Measurements from ENCODE around the gene HNF4A. TPM values are rescaled to one million over a fixed set of nuclear protein-coding genes. Genes with fewer than 3 reads are reported as not detected.

The HNF4A gene
- total and polyA plus RNA-seq, 11 donors: 0.03 TPM; not detected in 10

DNA sequence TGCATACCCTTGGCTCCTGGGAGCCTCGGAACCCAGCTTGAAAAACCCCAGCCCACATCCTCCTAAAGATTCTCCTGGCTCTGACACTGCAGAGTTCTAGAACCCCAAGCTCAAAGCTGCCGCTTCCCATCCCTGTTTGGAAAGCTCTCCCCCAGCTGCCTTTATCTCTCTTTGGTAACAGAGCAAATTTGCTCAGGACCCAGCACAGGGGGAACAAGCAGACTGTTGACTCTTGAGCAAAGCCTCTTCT, 38.9 kb downstream of the HNF4A start:
- peaks cover 0 to 4% (median 0%) of the 10 kb centered on the region in 9 donors for H3K27me3 ChIP-seq
- H3K9me3 ChIP-seq: no peaks in the 10 kb centered on the region
- ATAC-seq: no peak
- intact Hi-C loops (cut with DNase I): loop anchor here in 5 of 10 donors (5.0 to 10.0 kb wide), 5 partner anchors 60 to 288 kb away; no protein-coding TSS in a partner anchor
- H3K4me3 ChIP-seq: no peak overlapping the region
- H3K27ac ChIP-seq: no peak overlapping the region
- TF ChIP-seq POLR2A (IDR thresholded peaks at IDR 0.05): no peak
- TF ChIP-seq CTCF (IDR thresholded peaks at IDR 0.05): no peak
- no peaks in the 10 kb centered on the region for H3K36me3 ChIP-seq
- H3K4me1 ChIP-seq: no peaks in the 10 kb centered on the region
- no peak for DNase-seq
- 83 to 93% (median 87%) methylated on average over 2 of the region's 2 CpGs for WGBS, 4 donors

DNA sequence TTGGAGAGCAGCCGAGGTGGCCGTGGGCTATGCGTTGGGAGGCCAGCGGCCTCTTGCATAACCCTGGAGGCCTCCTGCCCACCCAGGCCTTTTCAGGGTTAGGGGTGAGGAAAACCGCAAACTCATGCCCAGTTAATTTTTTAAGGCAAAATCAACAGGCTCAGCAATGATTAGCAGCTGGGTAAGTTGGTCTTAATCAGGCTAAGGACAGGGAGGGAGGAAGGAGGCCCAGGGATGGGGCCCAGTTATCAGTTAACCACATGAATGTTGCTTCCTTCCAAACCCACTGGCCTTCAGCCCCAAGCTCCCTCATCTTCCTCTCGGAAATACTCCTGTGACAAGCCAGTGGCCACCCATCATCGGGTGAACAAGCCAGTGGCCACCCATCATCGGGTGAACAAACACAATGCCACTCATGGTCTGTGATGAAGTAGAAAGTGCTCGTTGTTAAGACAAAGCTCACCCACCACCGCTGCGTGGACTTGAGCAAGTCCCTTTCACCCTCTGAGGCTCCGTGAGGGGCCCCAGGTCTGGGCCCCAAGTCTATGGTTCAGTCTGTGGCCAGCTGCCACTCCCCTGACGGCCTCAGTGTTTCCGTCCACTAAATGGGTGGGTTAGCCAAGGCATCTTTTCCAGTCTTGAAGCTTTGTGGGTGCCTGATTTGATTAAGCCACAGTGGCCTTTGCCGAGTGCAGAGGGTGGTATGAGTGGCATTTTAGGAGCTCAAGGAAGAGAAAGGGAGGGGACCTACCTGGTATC, 39.4 kb downstream of the HNF4A start:
- intact Hi-C loops (cut with DNase I): loop anchor here in 5 of 10 donors (5.0 to 10.0 kb wide), 5 partner anchors 60 to 287 kb away; no protein-coding TSS in a partner anchor
- TF ChIP-seq CTCF (IDR thresholded peaks at IDR 0.05) (no peak), POLR2A (IDR thresholded peaks at IDR 0.05) (no peak)
- ATAC-seq: no peak

DNA sequence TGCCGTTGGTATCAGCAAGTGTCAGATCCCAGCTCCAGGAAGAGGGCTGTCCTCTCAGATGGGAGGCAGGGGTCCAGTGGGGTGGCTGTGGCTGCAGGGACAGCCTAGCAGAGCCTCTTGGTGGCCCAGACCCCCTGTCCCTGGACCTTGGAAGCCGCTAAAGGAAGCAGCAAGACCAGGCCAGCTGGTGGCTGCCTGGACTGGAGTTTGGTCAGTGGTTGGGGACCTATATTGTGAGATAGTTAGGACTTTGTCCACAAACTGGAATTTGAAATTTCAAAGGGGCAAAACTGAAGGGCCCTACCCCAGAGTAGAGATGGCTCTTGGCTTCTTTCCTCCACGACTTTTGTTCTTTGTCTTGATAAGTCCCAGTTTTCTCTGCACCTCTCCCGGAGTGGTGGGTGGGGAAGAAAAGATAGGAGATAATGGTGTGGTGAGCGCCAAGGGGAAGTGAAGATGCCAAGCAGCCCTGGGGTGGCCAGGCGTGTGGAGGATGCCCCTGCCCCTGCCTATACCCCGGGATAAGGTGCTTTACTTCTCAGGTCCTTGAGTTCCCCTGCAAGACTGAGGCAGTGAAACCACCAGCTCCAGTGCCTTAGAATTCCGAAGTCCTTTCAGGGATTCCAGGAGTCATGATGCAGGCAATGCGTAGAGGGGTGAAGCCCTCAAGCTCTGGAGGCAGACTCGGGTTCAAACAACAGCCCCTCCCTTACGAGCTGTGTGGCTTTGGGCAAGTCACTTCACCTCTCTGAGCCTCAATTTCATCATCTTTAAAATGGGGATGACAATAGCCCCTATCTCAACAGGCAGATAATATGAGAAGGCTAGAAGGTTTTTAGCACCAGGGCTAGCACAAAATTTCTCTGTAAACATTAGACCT, 40.2 kb downstream of the HNF4A start:
- Histone ChIP-seq H3K27ac (no peak overlapping the region), H3K4me3 (no peak overlapping the region), H3K36me3 (no peaks in the 10 kb centered on the region), H3K4me1 (no peaks in the 10 kb centered on the region), H3K27me3 (peaks cover 0 to 7% (median 0%) of the 10 kb centered on the region in 9 donors), H3K9me3 (no peaks in the 10 kb centered on the region)
- no peak for TF ChIP-seq CTCF (IDR thresholded peaks at IDR 0.05)
- no peak for TF ChIP-seq POLR2A (IDR thresholded peaks at IDR 0.05)
- DNase-seq (no peak), ATAC-seq (no peak)
- intact Hi-C loops (cut with DNase I): loop anchor here in 2 of 10 donors (10.0 kb wide), 2 partner anchors 59 to 209 kb away; no protein-coding TSS in a partner anchor
- 56 to 64% (median 61%) methylated on average over 11 of the region's 11 CpGs for WGBS, 4 donors

More for the DNA sequence above, 39.4 kb downstream of the HNF4A start:
- no peaks in the 10 kb centered on the region for H3K36me3 ChIP-seq
- H3K27ac ChIP-seq: no peak overlapping the region
- 67 to 80% (median 73%) methylated on average over 15 of the region's 15 CpGs for WGBS, 4 donors
- no peak for DNase-seq
- peaks cover 0 to 4% (median 0%) of the 10 kb centered on the region in 9 donors for H3K27me3 ChIP-seq
- H3K4me1 ChIP-seq: no peaks in the 10 kb centered on the region
- no peak overlapping the region for H3K4me3 ChIP-seq
- H3K9me3 ChIP-seq: no peaks in the 10 kb centered on the region
